Keratinocyte (primary cell): ENCODE measurements around the gene DYNC1I1. TPM values are rescaled to one million over a fixed set of nuclear protein-coding genes. Genes with fewer than 3 reads are reported as not detected.

ENCODE experiments used
- DNase-seq: peaks from one replicate; pipeline ENCODE4 v3.0.0-alpha.2; 2011; ENCODE audit warnings: low read depth, missing footprints, low spot score
- FAIRE-seq: peaks from 2 replicates; lab custom pipeline; 2011; peaks lifted over from hg19 to GRCh38; lab: Jason Lieb, UNC
- H2AFZ ChIP-seq: 2 replicates; pipeline ENCODE4 v1.6.0; 2012; ENCODE audit warnings: low read length, control low read depth, inconsistent platforms; ENCODE audit not compliant: control insufficient read depth
- H3K27ac ChIP-seq: 2 replicates; pipeline ENCODE4 v1.5.1; 2011; ENCODE audit warnings: low read length; ENCODE audit not compliant: control insufficient read depth, insufficient read depth
- H3K27me3 ChIP-seq: 3 replicates; pipeline ENCODE4 v1.6.0; 2011; ENCODE audit warnings: low read length; ENCODE audit not compliant: control insufficient read depth, insufficient read depth; ENCODE audit errors: extremely low read depth
- H3K36me3 ChIP-seq, 2 experiments: 2 replicates in 1 of 2; 3 replicates in 1 of 2; pipeline ENCODE4 v1.5.1; 2011; ENCODE audit warnings: low read length in 2 of 2, mild to moderate bottlenecking in 1 of 2; ENCODE audit not compliant: control insufficient read depth in 2 of 2, insufficient read depth in 2 of 2; ENCODE audit errors: extremely low read depth in 1 of 2
- H3K4me1 ChIP-seq: 3 replicates; pipeline ENCODE4 v1.5.1; 2011; ENCODE audit warnings: low read length; ENCODE audit not compliant: control insufficient read depth, insufficient read depth; ENCODE audit errors: extremely low read depth
- H3K4me2 ChIP-seq: 3 replicates; pipeline ENCODE4 v1.6.0; 2011; ENCODE audit warnings: low read depth, low read length; ENCODE audit not compliant: control insufficient read depth, insufficient read depth; ENCODE audit errors: extremely low read depth
- H3K4me3 ChIP-seq, 3 experiments: fragments of 200-600 bp in 1 of 3; sonication (generic) in 1 of 3; 2 replicates in 2 of 3; 3 replicates in 1 of 3; pipeline ENCODE4 v1.5.1; 2011 to 2016; ENCODE audit warnings: low read length in 3 of 3, mild to moderate bottlenecking in 3 of 3, control low read depth in 2 of 3, inconsistent platforms in 1 of 3, low read depth in 1 of 3, mixed read lengths in 1 of 3, mixed run types in 1 of 3, moderate library complexity in 1 of 3; ENCODE audit not compliant: control insufficient read depth in 2 of 3, insufficient read depth in 2 of 3; ENCODE audit errors: extremely low read depth in 1 of 3
- H3K79me2 ChIP-seq: 2 replicates; pipeline ENCODE4 v1.6.0; 2012; ENCODE audit warnings: low read length; ENCODE audit not compliant: control insufficient read depth, insufficient read depth
- H3K9ac ChIP-seq: 3 replicates; pipeline ENCODE4 v1.6.0; 2011; ENCODE audit warnings: low read length; ENCODE audit not compliant: control insufficient read depth, insufficient read depth; ENCODE audit errors: extremely low read depth
- H3K9me1 ChIP-seq: 3 replicates; pipeline ENCODE4 v1.6.0; 2011; ENCODE audit warnings: low read length; ENCODE audit not compliant: control insufficient read depth, insufficient read depth; ENCODE audit errors: extremely low read depth
- H3K9me3 ChIP-seq: 2 replicates; pipeline ENCODE4 v1.5.1; 2012; ENCODE audit warnings: low read depth, low read length; ENCODE audit not compliant: control insufficient read depth
- H4K20me1 ChIP-seq: 3 replicates; pipeline ENCODE4 v1.6.0; 2011; ENCODE audit warnings: low read length; ENCODE audit not compliant: control insufficient read depth, insufficient read depth; ENCODE audit errors: extremely low read depth
- EZH2 ChIP-seq: IDR thresholded peaks from one replicate; pipeline ENCODE4 v1.6.1; 2012; ENCODE audit warnings: inconsistent platforms, mild to moderate bottlenecking, low read length, moderate library complexity
- dilution Hi-C: fragments of 300-500 bp; cut with MboI; formaldehyde crosslinking; loops from one replicate; pipeline ENCODE4 v1.7.0; 2020; ENCODE audit warnings: low sequenced_read_pairs; ENCODE audit not compliant: extremely low pct_ligation_motif_present
- polyA plus RNA-seq, 5 experiments: library from polyadenylated mRNA; depleted of rRNA in 3 of 5; stranded (reverse) in 3 of 5; stranded (forward) in 1 of 5; unstranded in 1 of 5; fragments of >200 nt; gene quantifications; 1 replicate in 1 of 5; 2 replicates in 3 of 5; 3 replicates in 1 of 5; pipeline versions ENCODE4 v1.2.1 to v1.2.3, GENCODE V29; 2011 to 2012; ENCODE audit warnings: missing spikeins in 2 of 5, low read depth in 1 of 5, low replicate concordance in 1 of 5
- TF ChIP-seq, protein P1 (sequence below), 3 experiments: IDR thresholded peaks in 1 of 3; conservative IDR thresholded peaks in 1 of 3; optimal IDR thresholded peaks in 1 of 3; 2 replicates in 2 of 3; 3 replicates in 1 of 3; pipeline versions ENCODE3 to v1.5.1; 2011; ENCODE audit warnings: low read length in 3 of 3, mild to moderate bottlenecking in 3 of 3, moderate library complexity in 2 of 3, control low read depth in 1 of 3, inconsistent platforms in 1 of 3; ENCODE audit not compliant: insufficient read depth in 2 of 3; ENCODE audit errors: extremely low read depth in 1 of 3

Gene DYNC1I1
- polyA plus RNA-seq, 1 donor (not counting 4 experiments of a cell fraction or from before 2014, with no cell fraction given) = 0.10 TPM

- dilution Hi-C loops = no loop called here
- H3K79me2 ChIP-seq = no peaks in the 10 kb centered on the region
- no peaks in the 10 kb centered on the region for H3K9me3 ChIP-seq
- H3K4me2 ChIP-seq = no peak overlapping the region
- H3K9ac ChIP-seq = no peak overlapping the region
- H3K27me3 ChIP-seq = no peaks in the 10 kb centered on the region
- no peaks in the 10 kb centered on the region for H4K20me1 ChIP-seq
- no peaks in the 10 kb centered on the region for H3K9me1 ChIP-seq
- no peak overlapping the region for H3K27ac ChIP-seq
- no peaks in the 10 kb centered on the region for H3K4me1 ChIP-seq
- H3K4me3 ChIP-seq = no peak overlapping the region
- TF ChIP-seq, protein P1, sequence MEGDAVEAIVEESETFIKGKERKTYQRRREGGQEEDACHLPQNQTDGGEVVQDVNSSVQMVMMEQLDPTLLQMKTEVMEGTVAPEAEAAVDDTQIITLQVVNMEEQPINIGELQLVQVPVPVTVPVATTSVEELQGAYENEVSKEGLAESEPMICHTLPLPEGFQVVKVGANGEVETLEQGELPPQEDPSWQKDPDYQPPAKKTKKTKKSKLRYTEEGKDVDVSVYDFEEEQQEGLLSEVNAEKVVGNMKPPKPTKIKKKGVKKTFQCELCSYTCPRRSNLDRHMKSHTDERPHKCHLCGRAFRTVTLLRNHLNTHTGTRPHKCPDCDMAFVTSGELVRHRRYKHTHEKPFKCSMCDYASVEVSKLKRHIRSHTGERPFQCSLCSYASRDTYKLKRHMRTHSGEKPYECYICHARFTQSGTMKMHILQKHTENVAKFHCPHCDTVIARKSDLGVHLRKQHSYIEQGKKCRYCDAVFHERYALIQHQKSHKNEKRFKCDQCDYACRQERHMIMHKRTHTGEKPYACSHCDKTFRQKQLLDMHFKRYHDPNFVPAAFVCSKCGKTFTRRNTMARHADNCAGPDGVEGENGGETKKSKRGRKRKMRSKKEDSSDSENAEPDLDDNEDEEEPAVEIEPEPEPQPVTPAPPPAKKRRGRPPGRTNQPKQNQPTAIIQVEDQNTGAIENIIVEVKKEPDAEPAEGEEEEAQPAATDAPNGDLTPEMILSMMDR (optimal IDR thresholded peaks at IDR 0.05 in 1 of 3, IDR thresholded peaks at IDR 0.05 in 1 of 3, conservative IDR thresholded peaks at IDR 0.05 in 1 of 3; ENCODE audit: extremely low read depth in 1 of 3, insufficient read depth in 2 of 3, low read length in 3 of 3) = no peak
- TF ChIP-seq EZH2 = no peak
- H3K36me3 ChIP-seq = no peaks in the 10 kb centered on the region
- DNase-seq (no peak), FAIRE-seq (no peak)
- no peak overlapping the region for H2AFZ ChIP-seq
These were observed 262.8 kb downstream of the DYNC1I1 start for GRCh38 chr7:96034940-96035727.

DNA sequence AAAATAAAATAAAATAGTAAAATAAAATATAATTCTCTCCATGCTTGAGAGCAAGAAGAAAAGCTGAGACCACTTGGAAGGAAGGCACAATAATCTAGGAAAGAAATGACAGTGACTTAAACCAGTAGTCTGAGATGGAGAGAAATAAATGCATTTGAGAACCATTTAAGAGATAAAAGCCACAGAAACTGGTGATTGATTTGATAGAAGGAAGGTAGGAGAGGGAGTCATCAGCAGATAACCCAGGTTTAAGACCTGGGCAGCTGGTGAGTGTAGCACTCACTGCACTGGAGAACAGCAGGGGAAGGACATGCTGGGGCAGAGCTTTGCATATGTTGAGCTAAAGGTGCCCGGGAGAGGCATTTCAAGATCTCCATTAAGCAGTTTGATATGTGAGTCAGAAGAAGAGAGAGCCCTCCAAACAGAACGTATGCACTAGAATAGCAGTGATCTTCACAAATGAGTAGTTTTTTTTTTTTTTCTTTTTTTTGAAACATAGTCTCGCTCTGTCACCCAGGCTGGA lies 268.0 kb downstream of the DYNC1I1 start:
- FAIRE-seq (no peak), DNase-seq (no peak)
- TF ChIP-seq, protein P1 (optimal IDR thresholded peaks at IDR 0.05 in 1 of 3, IDR thresholded peaks at IDR 0.05 in 1 of 3, conservative IDR thresholded peaks at IDR 0.05 in 1 of 3; ENCODE audit: extremely low read depth in 1 of 3, insufficient read depth in 2 of 3, low read length in 3 of 3) = no peak
- no peak for TF ChIP-seq EZH2
- no peak overlapping the region for H2AFZ ChIP-seq
- H3K4me1 ChIP-seq = no peaks in the 10 kb centered on the region
- no peaks in the 10 kb centered on the region for H3K79me2 ChIP-seq
- no peak overlapping the region for H3K27ac ChIP-seq
- dilution Hi-C loops = no loop called here
- H3K9me1 ChIP-seq = no peaks in the 10 kb centered on the region
- no peak overlapping the region for H3K9ac ChIP-seq
- H3K36me3 ChIP-seq = no peaks in the 10 kb centered on the region
- no peaks in the 10 kb centered on the region for H3K9me3 ChIP-seq
- H3K4me3 ChIP-seq = no peak overlapping the region
- no peaks in the 10 kb centered on the region for H4K20me1 ChIP-seq
- H3K4me2 ChIP-seq = no peak overlapping the region
- no peaks in the 10 kb centered on the region for H3K27me3 ChIP-seq
